ENCODE data around the gene OSBPL7. TPM values are rescaled to one million over a fixed set of nuclear protein-coding genes. Genes with fewer than 3 reads are reported as not detected.

OSBPL7 gene
- total and polyA plus RNA-seq, 2 of the 8 experiments (the other 6 are each of a cell fraction or from before 2014, with no cell fraction given), result 7.2 to 8.9 TPM

GRCh38 chr17:47808036-47808829 is 13.4 kb downstream of the OSBPL7 start (continued):
- TF ChIP-seq CHD7 (IDR thresholded peaks at IDR 0.05; ENCODE audit: insufficient replicate concordance, low read length) (no peak), ASH2L (IDR thresholded peaks at IDR 0.05; ENCODE audit: low read length) (no peak), CHD1 (IDR thresholded peaks at IDR 0.05; ENCODE audit: low read depth, low read length) (no peak), HDAC2 (IDR thresholded peaks at IDR 0.05; ENCODE audit: borderline replicate concordance in 1 of 2, low read depth in 2 of 2, low read length in 2 of 2) (no peak), TBP (IDR thresholded peaks at IDR 0.05; ENCODE audit: low read depth, low read length) (no peak), CHD2 (IDR thresholded peaks at IDR 0.05; ENCODE audit: low read length) (no peak)
